ENCODE results near the gene PPP4R3A.

DNA sequence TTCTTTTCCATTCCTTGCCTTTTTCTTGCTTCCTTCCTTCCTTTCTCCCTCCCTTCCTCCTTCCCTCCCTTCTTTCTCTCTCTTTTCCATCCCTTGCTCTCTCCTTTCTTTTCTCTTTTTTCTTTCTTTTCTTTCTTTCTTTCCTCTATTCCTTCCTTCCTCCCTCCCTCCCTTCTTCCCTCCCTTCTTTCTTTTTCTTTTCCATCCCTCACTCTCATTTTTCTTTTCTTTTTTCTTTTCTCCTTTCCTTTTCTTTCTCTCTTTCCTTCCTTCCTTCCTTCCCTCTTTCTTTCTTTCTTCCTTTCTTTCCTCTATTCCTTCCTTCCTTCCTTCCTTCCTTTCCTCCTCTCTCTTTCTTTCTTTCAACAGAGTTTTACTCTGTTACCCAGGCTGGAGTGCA is 35.1 kb upstream of the PPP4R3A start:
- TF ChIP-seq POLR2A (IDR thresholded peaks at IDR 0.05) = no peak
- TF ChIP-seq, protein P1, sequence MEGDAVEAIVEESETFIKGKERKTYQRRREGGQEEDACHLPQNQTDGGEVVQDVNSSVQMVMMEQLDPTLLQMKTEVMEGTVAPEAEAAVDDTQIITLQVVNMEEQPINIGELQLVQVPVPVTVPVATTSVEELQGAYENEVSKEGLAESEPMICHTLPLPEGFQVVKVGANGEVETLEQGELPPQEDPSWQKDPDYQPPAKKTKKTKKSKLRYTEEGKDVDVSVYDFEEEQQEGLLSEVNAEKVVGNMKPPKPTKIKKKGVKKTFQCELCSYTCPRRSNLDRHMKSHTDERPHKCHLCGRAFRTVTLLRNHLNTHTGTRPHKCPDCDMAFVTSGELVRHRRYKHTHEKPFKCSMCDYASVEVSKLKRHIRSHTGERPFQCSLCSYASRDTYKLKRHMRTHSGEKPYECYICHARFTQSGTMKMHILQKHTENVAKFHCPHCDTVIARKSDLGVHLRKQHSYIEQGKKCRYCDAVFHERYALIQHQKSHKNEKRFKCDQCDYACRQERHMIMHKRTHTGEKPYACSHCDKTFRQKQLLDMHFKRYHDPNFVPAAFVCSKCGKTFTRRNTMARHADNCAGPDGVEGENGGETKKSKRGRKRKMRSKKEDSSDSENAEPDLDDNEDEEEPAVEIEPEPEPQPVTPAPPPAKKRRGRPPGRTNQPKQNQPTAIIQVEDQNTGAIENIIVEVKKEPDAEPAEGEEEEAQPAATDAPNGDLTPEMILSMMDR (IDR thresholded peaks at IDR 0.05) = no peak

Data from body of pancreas (tissue), 4 donors.